SK-N-SH (cell line): ENCODE data around the gene FAM240A. TPM values are rescaled to one million over a fixed set of nuclear protein-coding genes. Genes with fewer than 3 reads are reported as not detected.

ENCODE experiments used
- CTCF ChIA-PET: fragments of 300-600, 350-600 bp; formaldehyde crosslinking; extraction: SDS; loops from one replicate; lab custom pipeline; 2021; lab: Yijun Ruan, JAX
- POLR2A ChIA-PET: fragments of 350-600 bp; sonication (Branson Sonifier 250); formaldehyde crosslinking; extraction: SDS; loops from one replicate; lab custom pipeline; 2020; ENCODE audit warnings: antibody characterized with exemption, inconsistent platforms; lab: Yijun Ruan, JAX
- DNase-seq: peaks from one replicate; pipeline ENCODE4 v3.0.0; 2012
- H2AFZ ChIP-seq: fragments of 200-600 bp; sonication (generic); 2 replicates; pipeline ENCODE4 v1.8.1; 2016; ENCODE audit warnings: antibody characterized with exemption, mild to moderate bottlenecking, low read depth
- H3F3A ChIP-seq: fragments of 200-600 bp; sonication (generic); replicated peaks from 2 replicates; pipeline ENCODE3; 2016; ENCODE audit warnings: antibody characterized with exemption, mild to moderate bottlenecking; ENCODE audit not compliant: insufficient read depth
- H3K27ac ChIP-seq, 2 experiments: fragments of 200-500 bp in 1 of 2; fragments of 200-600 bp in 1 of 2; sonication (Bioruptor generic) in 1 of 2; sonication (generic), shearing (Covaris generic) in 1 of 2; 2 replicates each; pipeline versions ENCODE4 v1.5.1 to v1.6.1; 2014 to 2016; ENCODE audit warnings: low read depth in 2 of 2, inconsistent platforms in 1 of 2, low read length in 1 of 2, mild to moderate bottlenecking in 1 of 2, mixed read lengths in 1 of 2
- H3K27me3 ChIP-seq: fragments of 200-600 bp; sonication (generic), shearing (Covaris generic); 2 replicates; pipeline ENCODE4 v1.6.1; 2016; ENCODE audit warnings: mixed run types; ENCODE audit not compliant: insufficient read depth
- H3K36me3 ChIP-seq, 2 experiments: fragments of 200-500 bp in 1 of 2; fragments of 200-600 bp in 1 of 2; sonication (Bioruptor generic) in 1 of 2; sonication (generic) in 1 of 2; replicated peaks in 1 of 2; 2 replicates each; pipeline versions ENCODE3 to v1.5.1; 2014 to 2016; ENCODE audit warnings: low read length in 1 of 2, mild to moderate bottlenecking in 1 of 2; ENCODE audit not compliant: insufficient read depth in 2 of 2, control insufficient read depth in 1 of 2
- H3K4me1 ChIP-seq, 2 experiments: fragments of 200-500 bp in 1 of 2; fragments of 200-600 bp in 1 of 2; sonication (Bioruptor generic) in 1 of 2; sonication (generic), shearing (Covaris generic) in 1 of 2; 2 replicates each; pipeline versions ENCODE4 v1.5.1 to v1.6.1; 2014 to 2016; ENCODE audit warnings: low read depth in 1 of 2, low read length in 1 of 2, mixed run types in 1 of 2; ENCODE audit not compliant: insufficient read depth in 2 of 2, control insufficient read depth in 1 of 2
- H3K4me2 ChIP-seq: fragments of 200-600 bp; sonication (generic), shearing (Covaris generic); 2 replicates; pipeline ENCODE4 v1.6.1; 2017; ENCODE audit warnings: mixed run types
- H3K4me3 ChIP-seq, 2 experiments: fragments of 200-500 bp in 1 of 2; fragments of 200-600 bp in 1 of 2; sonication (Bioruptor generic) in 1 of 2; sonication (generic), shearing (Covaris generic) in 1 of 2; 2 replicates each; pipeline versions ENCODE4 v1.5.1 to v1.8.1; 2014 to 2016; ENCODE audit warnings: low read depth in 2 of 2, inconsistent platforms in 1 of 2, low read length in 1 of 2, mild to moderate bottlenecking in 1 of 2, mixed read lengths in 1 of 2, moderate library complexity in 1 of 2
- H3K79me2 ChIP-seq: fragments of 200-600 bp; sonication (generic); 2 replicates; pipeline ENCODE4 v1.8.1; 2017; ENCODE audit warnings: mild to moderate bottlenecking; ENCODE audit not compliant: insufficient read depth
- H3K9ac ChIP-seq: fragments of 200-600 bp; sonication (generic); 2 replicates; pipeline ENCODE4 v1.6.1; 2017; ENCODE audit warnings: mixed run types
- H3K9me2 ChIP-seq: fragments of 200-600 bp; sonication (generic); 2 replicates; pipeline ENCODE4 v1.6.1; 2017; ENCODE audit warnings: mixed run types
- H3K9me3 ChIP-seq: fragments of 200-600 bp; sonication (generic); 2 replicates; pipeline ENCODE4 v1.6.1; 2017; ENCODE audit warnings: mixed run types, mild to moderate bottlenecking, moderate library complexity
- H4K20me1 ChIP-seq: fragments of 200-600 bp; sonication (generic); 2 replicates; pipeline ENCODE4 v1.6.1; 2017; ENCODE audit warnings: mild to moderate bottlenecking, mixed run types; ENCODE audit not compliant: insufficient read depth
- ELF1 ChIP-seq: IDR thresholded peaks from 2 replicates; pipeline ENCODE4 v1.4.0; 2012
- EZH2phosphoT487 ChIP-seq: fragments of 200-600 bp; sonication (generic); IDR thresholded peaks from 2 replicates; pipeline ENCODE4 v1.6.1; 2017; ENCODE audit warnings: low read depth, mixed run types, mild to moderate bottlenecking, antibody characterized with exemption, moderate library complexity, borderline replicate concordance
- FOSL2 ChIP-seq: IDR thresholded peaks from 2 replicates; pipeline ENCODE4 v1.4.0; 2012; ENCODE audit warnings: low read depth, mild to moderate bottlenecking, moderate library complexity, borderline replicate concordance
- FOXJ3 ChIP-seq: sonication (generic); formaldehyde crosslinking; IDR thresholded peaks from 2 replicates; pipeline ENCODE4 v1.5.1; 2020; ENCODE audit warnings: mild to moderate bottlenecking, missing genetic modification reagents
- FOXM1 ChIP-seq: IDR thresholded peaks from 2 replicates; pipeline ENCODE4 v1.4.0; 2012; ENCODE audit warnings: low read depth, mild to moderate bottlenecking
- GABPA ChIP-seq: IDR thresholded peaks from 2 replicates; pipeline ENCODE4 v1.4.0; 2012; ENCODE audit warnings: low read depth, mild to moderate bottlenecking
- JUND ChIP-seq: IDR thresholded peaks from 2 replicates; pipeline ENCODE4 v1.4.0; 2012
- MXI1 ChIP-seq: IDR thresholded peaks from 2 replicates; pipeline ENCODE4 v1.6.1; 2012; ENCODE audit warnings: mild to moderate bottlenecking, low read depth, low read length, improper control_type of control experiment
- RAD21 ChIP-seq: IDR thresholded peaks from 2 replicates; pipeline ENCODE4 v1.6.1; 2012; ENCODE audit warnings: mild to moderate bottlenecking, low read length
- RCOR1 ChIP-seq: fragments of 150-350 bp; IDR thresholded peaks from 2 replicates; pipeline ENCODE4 v1.6.1; 2017; ENCODE audit warnings: antibody characterized with exemption, low read length
- RFX5 ChIP-seq: IDR thresholded peaks from 2 replicates; pipeline ENCODE4 v1.6.1; 2012; ENCODE audit warnings: mild to moderate bottlenecking, improper control_type of control experiment, low read length
- RXRA ChIP-seq: IDR thresholded peaks from 2 replicates; pipeline ENCODE4 v1.4.0; 2012; ENCODE audit warnings: low read depth, mild to moderate bottlenecking, borderline replicate concordance
- TAF1 ChIP-seq: IDR thresholded peaks from 2 replicates; pipeline ENCODE4 v1.6.1; 2012; ENCODE audit warnings: low read depth, mild to moderate bottlenecking, low read length, moderate library complexity, borderline replicate concordance
- TEAD4 ChIP-seq: IDR thresholded peaks from 2 replicates; pipeline ENCODE4 v1.4.0; 2012; ENCODE audit warnings: mild to moderate bottlenecking, borderline replicate concordance; ENCODE audit not compliant: insufficient read depth
- USF1 ChIP-seq: IDR thresholded peaks from 2 replicates; pipeline ENCODE4 v1.4.0; 2012; ENCODE audit warnings: low read depth, borderline replicate concordance
- YY1 ChIP-seq: IDR thresholded peaks from 2 replicates; pipeline ENCODE4 v1.4.0; 2012; ENCODE audit warnings: low read depth, mild to moderate bottlenecking
- WGBS: methylation state at CpG from one replicate; pipeline ENCODE4 v1.1.6; 2017; ENCODE audit warnings: low lambda C conversion rate; 5-methylcytosine and 5-hydroxymethylcytosine counted together
- polyA plus RNA-seq, 3 experiments: library from polyadenylated mRNA; depleted of rRNA; stranded (reverse); fragments of >200 nt; gene quantifications; 2 replicates each; pipeline ENCODE4 v1.2.3, GENCODE V29; 2012
- TF ChIP-seq, protein P1 (sequence below): IDR thresholded peaks from 2 replicates; pipeline ENCODE4 v1.6.1; 2012; ENCODE audit warnings: mild to moderate bottlenecking, low read depth, low read length, moderate library complexity
- TF ChIP-seq, protein P2 (sequence below): fragments of 150-350 bp; IDR thresholded peaks from 2 replicates; pipeline ENCODE4 v1.6.1; 2016; ENCODE audit warnings: mild to moderate bottlenecking, low read depth, low read length

FAM240A gene
- polyA plus RNA-seq, 1 of the 3 experiments (the other 2 are of a cell fraction) = not detected

DNA sequence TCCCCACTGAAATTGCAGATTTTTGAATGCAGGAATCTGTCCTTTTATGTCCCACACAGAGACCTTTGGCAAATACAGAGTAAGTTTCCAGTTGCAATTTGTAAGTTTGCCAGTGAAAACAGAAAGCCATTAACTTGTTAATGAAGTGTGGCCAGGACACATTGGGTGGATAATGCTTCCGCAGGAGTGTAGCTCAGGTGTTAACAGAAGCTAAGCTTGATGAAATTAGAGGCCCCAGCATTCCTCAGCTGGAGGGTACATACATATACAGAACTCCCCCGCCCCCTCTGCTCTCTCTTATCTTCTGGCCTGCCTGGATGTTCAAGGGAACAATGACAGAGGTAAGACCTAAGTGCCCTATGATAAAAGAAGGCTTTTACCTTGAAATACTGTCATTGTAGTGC is 38.1 kb upstream of the FAM240A start:
- TF ChIP-seq ELF1 (no peak), FOXM1 (no peak), TEAD4 (no peak), FOSL2 (no peak), GABPA (no peak), RFX5 (no peak), EZH2phosphoT487 (no peak), USF1 (no peak), TAF1 (no peak), FOXJ3 (CRISPR knock-in tag) (no peak), YY1 (no peak), JUND (no peak), RAD21 (no peak), MXI1 (no peak), RCOR1 (no peak), RXRA (no peak)
- TF ChIP-seq, protein P1, sequence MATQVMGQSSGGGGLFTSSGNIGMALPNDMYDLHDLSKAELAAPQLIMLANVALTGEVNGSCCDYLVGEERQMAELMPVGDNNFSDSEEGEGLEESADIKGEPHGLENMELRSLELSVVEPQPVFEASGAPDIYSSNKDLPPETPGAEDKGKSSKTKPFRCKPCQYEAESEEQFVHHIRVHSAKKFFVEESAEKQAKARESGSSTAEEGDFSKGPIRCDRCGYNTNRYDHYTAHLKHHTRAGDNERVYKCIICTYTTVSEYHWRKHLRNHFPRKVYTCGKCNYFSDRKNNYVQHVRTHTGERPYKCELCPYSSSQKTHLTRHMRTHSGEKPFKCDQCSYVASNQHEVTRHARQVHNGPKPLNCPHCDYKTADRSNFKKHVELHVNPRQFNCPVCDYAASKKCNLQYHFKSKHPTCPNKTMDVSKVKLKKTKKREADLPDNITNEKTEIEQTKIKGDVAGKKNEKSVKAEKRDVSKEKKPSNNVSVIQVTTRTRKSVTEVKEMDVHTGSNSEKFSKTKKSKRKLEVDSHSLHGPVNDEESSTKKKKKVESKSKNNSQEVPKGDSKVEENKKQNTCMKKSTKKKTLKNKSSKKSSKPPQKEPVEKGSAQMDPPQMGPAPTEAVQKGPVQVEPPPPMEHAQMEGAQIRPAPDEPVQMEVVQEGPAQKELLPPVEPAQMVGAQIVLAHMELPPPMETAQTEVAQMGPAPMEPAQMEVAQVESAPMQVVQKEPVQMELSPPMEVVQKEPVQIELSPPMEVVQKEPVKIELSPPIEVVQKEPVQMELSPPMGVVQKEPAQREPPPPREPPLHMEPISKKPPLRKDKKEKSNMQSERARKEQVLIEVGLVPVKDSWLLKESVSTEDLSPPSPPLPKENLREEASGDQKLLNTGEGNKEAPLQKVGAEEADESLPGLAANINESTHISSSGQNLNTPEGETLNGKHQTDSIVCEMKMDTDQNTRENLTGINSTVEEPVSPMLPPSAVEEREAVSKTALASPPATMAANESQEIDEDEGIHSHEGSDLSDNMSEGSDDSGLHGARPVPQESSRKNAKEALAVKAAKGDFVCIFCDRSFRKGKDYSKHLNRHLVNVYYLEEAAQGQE = no peak
- TF ChIP-seq, protein P2, sequence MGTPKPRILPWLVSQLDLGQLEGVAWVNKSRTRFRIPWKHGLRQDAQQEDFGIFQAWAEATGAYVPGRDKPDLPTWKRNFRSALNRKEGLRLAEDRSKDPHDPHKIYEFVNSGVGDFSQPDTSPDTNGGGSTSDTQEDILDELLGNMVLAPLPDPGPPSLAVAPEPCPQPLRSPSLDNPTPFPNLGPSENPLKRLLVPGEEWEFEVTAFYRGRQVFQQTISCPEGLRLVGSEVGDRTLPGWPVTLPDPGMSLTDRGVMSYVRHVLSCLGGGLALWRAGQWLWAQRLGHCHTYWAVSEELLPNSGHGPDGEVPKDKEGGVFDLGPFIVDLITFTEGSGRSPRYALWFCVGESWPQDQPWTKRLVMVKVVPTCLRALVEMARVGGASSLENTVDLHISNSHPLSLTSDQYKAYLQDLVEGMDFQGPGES = no peak
- no peaks in the 10 kb centered on the region for H3K9me2 ChIP-seq
- no peak overlapping the region for H3K9ac ChIP-seq
- H3K4me3 ChIP-seq = no peak overlapping the region
- H3K79me2 ChIP-seq = no peaks in the 10 kb centered on the region
- no peaks in the 10 kb centered on the region for H3F3A ChIP-seq
- H3K9me3 ChIP-seq = no peaks in the 10 kb centered on the region
- WGBS = 67% methylated on average over 2 of the region's 2 CpGs
- ChIA-PET POLR2A (no interaction called here), CTCF (interaction anchor here (1.0 to 2.0 kb wide), 2 partner anchors 85 to 317 kb away, joined by 3 to 7 read pairs; no protein-coding TSS in a partner anchor)
- H3K4me1 ChIP-seq = no peaks in the 10 kb centered on the region; a peak in 1 of 4 replicates
- no peak overlapping the region for H2AFZ ChIP-seq
- H4K20me1 ChIP-seq = no peaks in the 10 kb centered on the region
- no peak overlapping the region for H3K27ac ChIP-seq
- H3K27me3 ChIP-seq = no peaks in the 10 kb centered on the region; the same call in 1 of the 2 replicates
- H3K4me2 ChIP-seq = no peak overlapping the region
- no peak for DNase-seq
- no peaks in the 10 kb centered on the region for H3K36me3 ChIP-seq
